GM18870 (cell line): ENCODE data around the gene TNXB.
"Not testable (repeated sequence)": the region's sequence is repeated elsewhere in the genome, so short reads cannot be mapped to it uniquely, and the experiment has no call there.

Experiments used
- ATAC-seq: cut with Tn5 transposase; IDR thresholded peaks from one replicate; pipeline ENCODE4 v1.9.1; 2021; ENCODE audit warnings: moderate library complexity; ENCODE audit not compliant: unreplicated experiment

Gene TNXB

GRCh38 chr6:32146287-32146686 is 37.1 kb upstream of the TNXB start:
- ATAC-seq: no peak

- ATAC-seq: not testable (repeated sequence)
Observed at GRCh38 chr6:32144238-32144637, 35.1 kb upstream of the TNXB start.

- no peak for ATAC-seq
Observed at GRCh38 chr6:32140420-32141046, 31.4 kb upstream of the TNXB start.

- no peak for ATAC-seq
Observed at GRCh38 chr6:32139590-32139989, 30.5 kb upstream of the TNXB start.

- ATAC-seq: no peak
Observed at GRCh38 chr6:32137454-32137853, 28.3 kb upstream of the TNXB start.

- no peak for ATAC-seq
Observed at GRCh38 chr6:32133786-32134185, 24.6 kb upstream of the TNXB start.

- ATAC-seq: no peak
Observed at GRCh38 chr6:32132110-32132509, 23.0 kb upstream of the TNXB start.

- ATAC-seq: no peak
Observed at GRCh38 chr6:32131439-32131948, 22.4 kb upstream of the TNXB start.

GRCh38 chr6:32129297-32130088 is 20.4 kb upstream of the TNXB start:
- ATAC-seq: no peak

- no peak for ATAC-seq
Observed at GRCh38 chr6:32128751-32129296, 19.7 kb upstream of the TNXB start.

- peak; percentile 93 for ATAC-seq
Observed at GRCh38 chr6:32127717-32128592, 18.8 kb upstream of the TNXB start, which contains the start of gene ATF6B. TSS of gene ATF6B (minus strand) at chr6:32128246. CDS start at chr6:32128207, 39 bp downstream.

GRCh38 chr6:32127409-32127716 is 18.2 kb upstream of the TNXB start:
- ATAC-seq: no peak

- no peak for ATAC-seq
Observed at GRCh38 chr6:32126880-32127279, 17.7 kb upstream of the TNXB start.

GRCh38 chr6:32123681-32124080 is 14.5 kb upstream of the TNXB start:
- ATAC-seq: no peak

- ATAC-seq: no peak
Observed at GRCh38 chr6:32120573-32121059, 11.5 kb upstream of the TNXB start.

GRCh38 chr6:32118782-32119628 is 9.9 kb upstream of the TNXB start:
- ATAC-seq: no peak

- no peak for ATAC-seq
Observed at GRCh38 chr6:32117461-32117860, 8.3 kb upstream of the TNXB start.

GRCh38 chr6:32116674-32117073 is 7.5 kb upstream of the TNXB start:
- ATAC-seq: no peak

GRCh38 chr6:32115623-32116022 is 6.5 kb upstream of the TNXB start:
- ATAC-seq: no peak

- no peak for ATAC-seq
Observed at GRCh38 chr6:32114796-32115195, 5.7 kb upstream of the TNXB start.
